Measurements from ENCODE around the gene SCRN1. TPM values are rescaled to one million over a fixed set of nuclear protein-coding genes. Genes with fewer than 3 reads are reported as not detected.

SCRN1 gene
- total and polyA plus RNA-seq, 2 donors (not counting 1 experiment from before 2014, with no cell fraction given), result 124 to 142 TPM

GRCh38 chr7:29955799-29956486 is 33.7 kb downstream of the SCRN1 start:
- Histone ChIP-seq H3K4me2 (ENCODE audit: extremely low read depth, insufficient read depth, low read length) (no peak overlapping the region), H2AFZ (ENCODE audit: low read length) (no peak overlapping the region), H3K27me3 (ENCODE audit: control insufficient read depth, insufficient read depth, low read length) (no peaks in the 10 kb centered on the region), H3K27ac (ENCODE audit: insufficient read depth, low read length) (no peak overlapping the region), H3K9me3 (ENCODE audit: control insufficient read depth, insufficient read depth, low read depth, low read length) (no peaks in the 10 kb centered on the region), H3K4me3 (replicated peaks in 1 of 4; ENCODE audit: control extremely low read depth in 1 of 4, insufficient read depth in 1 of 4, low read depth in 3 of 4, low read length in 4 of 4) (no peak overlapping the region), H4K20me1 (ENCODE audit: control insufficient read depth, extremely low read depth, insufficient read depth, low read length) (no peaks in the 10 kb centered on the region), H3K9ac (ENCODE audit: insufficient read depth, low read length) (no peak overlapping the region), H3K36me3 (ENCODE audit: control insufficient read depth, insufficient read depth, low read length) (peaks cover 5% of the 10 kb centered on the region), H3K79me2 (ENCODE audit: control insufficient read depth, insufficient read depth, low read length) (peaks cover 2% of the 10 kb centered on the region), H3K4me1 (ENCODE audit: control insufficient read depth, extremely low read depth, insufficient read depth, low read length) (no peaks in the 10 kb centered on the region)
- TF ChIP-seq EZH2 (IDR thresholded peaks at IDR 0.05; ENCODE audit: low read length, missing control alignments), result no peak
- TF ChIP-seq CTCF (conservative IDR thresholded peaks at IDR 0.05 in 1 of 2, IDR thresholded peaks at IDR 0.05 in 1 of 2; ENCODE audit: low read depth in 1 of 2, low read length in 2 of 2), result no peak
- no peak for DNase-seq (ENCODE audit: low read depth in 2 of 2)

GRCh38 chr7:29955075-29955792 is 34.4 kb downstream of the SCRN1 start:
- H3K27me3 ChIP-seq (ENCODE audit: control insufficient read depth, insufficient read depth, low read length), result no peaks in the 10 kb centered on the region
- peaks cover 7% of the 10 kb centered on the region for H3K36me3 ChIP-seq (ENCODE audit: control insufficient read depth, insufficient read depth, low read length)
- H3K4me3 ChIP-seq (replicated peaks in 1 of 4; ENCODE audit: control extremely low read depth in 1 of 4, insufficient read depth in 1 of 4, low read depth in 3 of 4, low read length in 4 of 4), result no peak overlapping the region
- DNase-seq (ENCODE audit: low read depth in 2 of 2), result no peak
- TF ChIP-seq EZH2 (IDR thresholded peaks at IDR 0.05; ENCODE audit: low read length, missing control alignments) (no peak), CTCF (conservative IDR thresholded peaks at IDR 0.05 in 1 of 2, IDR thresholded peaks at IDR 0.05 in 1 of 2; ENCODE audit: low read depth in 1 of 2, low read length in 2 of 2) (no peak)
- no peak overlapping the region for H2AFZ ChIP-seq (ENCODE audit: low read length)
- no peaks in the 10 kb centered on the region for H3K4me1 ChIP-seq (ENCODE audit: control insufficient read depth, extremely low read depth, insufficient read depth, low read length)
- H4K20me1 ChIP-seq (ENCODE audit: control insufficient read depth, extremely low read depth, insufficient read depth, low read length), result no peaks in the 10 kb centered on the region
- no peaks in the 10 kb centered on the region for H3K9me3 ChIP-seq (ENCODE audit: control insufficient read depth, insufficient read depth, low read depth, low read length)
- H3K79me2 ChIP-seq (ENCODE audit: control insufficient read depth, insufficient read depth, low read length), result peaks cover 2% of the 10 kb centered on the region
- H3K9ac ChIP-seq (ENCODE audit: insufficient read depth, low read length), result no peak overlapping the region
- H3K27ac ChIP-seq (ENCODE audit: insufficient read depth, low read length), result no peak overlapping the region
- no peak overlapping the region for H3K4me2 ChIP-seq (ENCODE audit: extremely low read depth, insufficient read depth, low read length)

DNA sequence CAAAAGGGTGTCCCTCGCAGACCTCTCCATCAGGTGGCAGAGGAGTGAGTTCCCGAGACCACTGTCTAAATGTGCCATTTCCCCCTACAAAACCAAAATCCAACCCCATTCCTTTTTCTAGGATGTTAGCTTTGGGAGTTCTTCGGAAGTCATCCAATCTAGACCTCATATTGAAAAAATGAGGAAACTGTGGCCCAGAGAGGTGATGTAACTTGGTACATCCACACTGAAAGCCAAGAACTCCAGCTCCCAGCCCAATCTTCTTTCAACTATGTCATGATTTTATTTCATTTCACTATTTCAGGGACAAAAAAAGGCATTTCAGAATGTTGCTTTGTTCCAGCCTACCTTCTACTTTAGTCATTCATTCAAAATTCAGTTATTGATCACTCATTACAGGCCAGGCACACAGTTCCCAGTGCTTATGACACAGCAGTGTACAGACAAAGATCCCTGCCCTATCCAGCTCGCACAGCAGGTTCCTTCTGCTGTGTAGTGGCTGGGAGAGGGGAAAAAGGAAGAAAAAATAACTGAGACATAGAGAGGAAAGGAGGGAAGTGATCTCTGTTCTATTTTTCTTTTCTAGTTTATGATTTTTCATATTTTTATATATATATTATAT is 35.8 kb downstream of the SCRN1 start:
- no peaks in the 10 kb centered on the region for H4K20me1 ChIP-seq (ENCODE audit: control insufficient read depth, extremely low read depth, insufficient read depth, low read length)
- H3K4me3 ChIP-seq (replicated peaks in 1 of 4; ENCODE audit: control extremely low read depth in 1 of 4, insufficient read depth in 1 of 4, low read depth in 3 of 4, low read length in 4 of 4), result no peak overlapping the region
- H3K9ac ChIP-seq (ENCODE audit: insufficient read depth, low read length), result no peak overlapping the region
- H3K36me3 ChIP-seq (ENCODE audit: control insufficient read depth, insufficient read depth, low read length), result peaks cover 10% of the 10 kb centered on the region
- H3K27me3 ChIP-seq (ENCODE audit: control insufficient read depth, insufficient read depth, low read length), result no peaks in the 10 kb centered on the region
- H3K27ac ChIP-seq (ENCODE audit: insufficient read depth, low read length), result no peak overlapping the region
- H2AFZ ChIP-seq (ENCODE audit: low read length), result no peak overlapping the region
- no peaks in the 10 kb centered on the region for H3K9me3 ChIP-seq (ENCODE audit: control insufficient read depth, insufficient read depth, low read depth, low read length)
- no peaks in the 10 kb centered on the region for H3K4me1 ChIP-seq (ENCODE audit: control insufficient read depth, extremely low read depth, insufficient read depth, low read length)
- TF ChIP-seq CTCF (conservative IDR thresholded peaks at IDR 0.05 in 1 of 2, IDR thresholded peaks at IDR 0.05 in 1 of 2; ENCODE audit: low read depth in 1 of 2, low read length in 2 of 2) (no peak), EZH2 (IDR thresholded peaks at IDR 0.05; ENCODE audit: low read length, missing control alignments) (no peak)
- peaks cover 2% of the 10 kb centered on the region for H3K79me2 ChIP-seq (ENCODE audit: control insufficient read depth, insufficient read depth, low read length)
- DNase-seq (ENCODE audit: low read depth in 2 of 2), result no peak
- H3K4me2 ChIP-seq (ENCODE audit: extremely low read depth, insufficient read depth, low read length), result no peak overlapping the region

Measured in fibroblast of lung (primary cell).